Lung (tissue), 12 donors: Measurements from ENCODE around the gene TTC7B. TPM values are rescaled to one million over a fixed set of nuclear protein-coding genes. Genes with fewer than 3 reads are reported as not detected.

Experiments used
- ATAC-seq: fragments of 200-7000 bp; cut with Tn5 transposase; one replicate; pipeline ENCODE4 v1.9.1; 2020; ENCODE audit warnings: moderate number of reproducible peaks; ENCODE audit not compliant: insufficient read depth, low FRiP score
- DNase-seq, 3 donors: peaks; one replicate each; pipeline ENCODE4 v3.0.0-alpha.2; 2013 to 2017
- H3K27ac ChIP-seq, 2 donors: one replicate each; pipeline ENCODE4 v1.5.1; 2013; ENCODE audit warnings: mild to moderate bottlenecking in 2 of 2, moderate library complexity in 2 of 2, control low read depth in 1 of 2, inconsistent platforms in 1 of 2, low read depth in 1 of 2, low read length in 1 of 2
- H3K27me3 ChIP-seq, 3 donors: one replicate each; pipeline ENCODE4 v1.5.1; 2013; ENCODE audit warnings: low read length in 2 of 3; ENCODE audit not compliant: control insufficient read depth in 3 of 3, insufficient read depth in 3 of 3
- H3K36me3 ChIP-seq, 4 donors: one replicate each; pipeline ENCODE4 v1.5.1; 2013; ENCODE audit warnings: low read length in 4 of 4, mild to moderate bottlenecking in 1 of 4, moderate library complexity in 1 of 4; ENCODE audit not compliant: control insufficient read depth in 4 of 4, insufficient read depth in 4 of 4
- H3K4me1 ChIP-seq, 5 donors: one replicate each; pipeline ENCODE4 v1.5.1; 2013; ENCODE audit warnings: low read length in 5 of 5, mild to moderate bottlenecking in 2 of 5, moderate library complexity in 1 of 5; ENCODE audit not compliant: control insufficient read depth in 5 of 5, insufficient read depth in 5 of 5
- H3K4me3 ChIP-seq: one replicate; pipeline ENCODE4 v1.5.1; 2013; ENCODE audit warnings: mild to moderate bottlenecking, control low read depth, moderate library complexity
- H3K9ac ChIP-seq, 2 donors: one replicate each; pipeline ENCODE4 v1.5.1; 2013; ENCODE audit warnings: low read length in 2 of 2, control low read depth in 1 of 2; ENCODE audit not compliant: insufficient read depth in 1 of 2
- H3K9me3 ChIP-seq, 4 donors: one replicate each; pipeline ENCODE4 v1.5.1; 2013; ENCODE audit warnings: low read length in 3 of 4, mild to moderate bottlenecking in 1 of 4, moderate library complexity in 1 of 4; ENCODE audit not compliant: control insufficient read depth in 4 of 4, insufficient read depth in 3 of 4
- WGBS, 2 donors: extraction: QIAGEN DNeasy Blood & Tissue Kit; methylation state at CpG; one replicate each; pipeline ENCODE4 v1.1.7; 2013; 5-methylcytosine and 5-hydroxymethylcytosine counted together
- polyA plus RNA-seq, 2 donors: library from polyadenylated mRNA; stranded (reverse); fragments of 200-250 nt; gene quantifications; one replicate each; pipeline ENCODE4 v1.2.1, GENCODE V29; 2013
- total RNA-seq, 2 donors: library from RNA; depleted of rRNA in 1 of 2; stranded (reverse); fragments of >200 nt in 1 of 2; gene quantifications; one replicate each; pipeline ENCODE4 v1.2.1, GENCODE V29; 2014 to 2021
- TF ChIP-seq, protein P1 (sequence below): IDR thresholded peaks from 2 replicates; pipeline ENCODE4 v1.5.1; 2012; ENCODE audit warnings: mild to moderate bottlenecking; ENCODE audit errors: control extremely low read depth, extremely low read depth
- donor health status: control.
- donor health status: control.
- donor health status: Bipolar disorder and iron deficiency.
- donor health status: healthy.
- donor health status: DM: yes; HTN: yes; CAD: no.

Gene TTC7B
- total and polyA plus RNA-seq, 4 donors = 11.0 to 39.6 (median 23.0) TPM

GRCh38 chr14:90495357-90496276, 320.6 kb downstream of the TTC7B start:
- Histone ChIP-seq H3K9ac (no peak overlapping the region), H3K36me3 (no peaks in the 10 kb centered on the region), H3K4me3 (no peak overlapping the region), H3K27me3 (no peaks in the 10 kb centered on the region), H3K27ac (no peak overlapping the region), H3K4me1 (peaks cover 0 to 14% (median 7%) of the 10 kb centered on the region in 5 donors), H3K9me3 (no peaks in the 10 kb centered on the region)
- TF ChIP-seq, protein P1, sequence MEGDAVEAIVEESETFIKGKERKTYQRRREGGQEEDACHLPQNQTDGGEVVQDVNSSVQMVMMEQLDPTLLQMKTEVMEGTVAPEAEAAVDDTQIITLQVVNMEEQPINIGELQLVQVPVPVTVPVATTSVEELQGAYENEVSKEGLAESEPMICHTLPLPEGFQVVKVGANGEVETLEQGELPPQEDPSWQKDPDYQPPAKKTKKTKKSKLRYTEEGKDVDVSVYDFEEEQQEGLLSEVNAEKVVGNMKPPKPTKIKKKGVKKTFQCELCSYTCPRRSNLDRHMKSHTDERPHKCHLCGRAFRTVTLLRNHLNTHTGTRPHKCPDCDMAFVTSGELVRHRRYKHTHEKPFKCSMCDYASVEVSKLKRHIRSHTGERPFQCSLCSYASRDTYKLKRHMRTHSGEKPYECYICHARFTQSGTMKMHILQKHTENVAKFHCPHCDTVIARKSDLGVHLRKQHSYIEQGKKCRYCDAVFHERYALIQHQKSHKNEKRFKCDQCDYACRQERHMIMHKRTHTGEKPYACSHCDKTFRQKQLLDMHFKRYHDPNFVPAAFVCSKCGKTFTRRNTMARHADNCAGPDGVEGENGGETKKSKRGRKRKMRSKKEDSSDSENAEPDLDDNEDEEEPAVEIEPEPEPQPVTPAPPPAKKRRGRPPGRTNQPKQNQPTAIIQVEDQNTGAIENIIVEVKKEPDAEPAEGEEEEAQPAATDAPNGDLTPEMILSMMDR = no peak
- ATAC-seq (no peak), DNase-seq (peak; percentile 83 to 93 (median 90))
- WGBS, 2 donors = 56% methylated on average over 12 of the region's 12 CpGs

DNA sequence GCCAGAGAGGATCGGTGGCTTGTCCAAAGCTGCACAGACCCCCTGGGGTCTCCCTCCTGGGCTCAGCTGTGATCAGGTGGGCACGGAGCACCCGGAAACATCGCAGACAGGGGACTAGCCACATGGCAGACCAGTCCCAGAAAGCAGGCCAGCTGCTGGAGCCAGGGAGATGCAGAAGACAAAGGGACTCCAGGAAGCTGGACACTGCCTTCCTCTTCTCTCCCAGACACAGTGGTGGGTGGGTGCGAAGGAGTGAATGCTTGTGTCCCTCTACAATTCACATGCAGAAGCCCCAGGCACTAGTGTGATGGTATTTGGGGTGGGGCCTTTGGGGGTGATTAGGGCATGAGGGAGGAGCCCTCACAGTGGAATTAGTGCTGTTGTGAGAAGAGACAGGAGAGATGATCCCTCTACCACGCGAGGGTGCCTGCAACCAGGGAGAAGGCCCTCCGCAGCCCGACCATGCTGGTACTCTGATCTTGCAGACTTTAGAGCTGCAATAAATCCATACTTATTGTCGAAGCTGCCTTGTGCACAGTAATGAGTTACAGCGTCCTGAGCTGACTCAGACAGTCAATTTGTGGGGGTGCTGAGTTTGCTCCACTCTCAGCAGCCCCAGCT, 324.2 kb downstream of the TTC7B start:
- Histone ChIP-seq H3K27ac (no peak overlapping the region), H3K27me3 (no peaks in the 10 kb centered on the region), H3K9me3 (no peaks in the 10 kb centered on the region), H3K4me3 (no peak overlapping the region), H3K36me3 (no peaks in the 10 kb centered on the region), H3K9ac (no peak overlapping the region), H3K4me1 (peaks cover 0 to 17% (median 7%) of the 10 kb centered on the region in 5 donors)
- WGBS, 2 donors = 70 to 84% methylated on average over 11 of the region's 11 CpGs
- TF ChIP-seq, protein P1 = no peak
- ATAC-seq (no peak), DNase-seq (peak in 2 of 3 donors; percentile 19 to 34)

- Histone ChIP-seq H3K9ac (no peak overlapping the region), H3K27me3 (no peaks in the 10 kb centered on the region), H3K36me3 (no peaks in the 10 kb centered on the region), H3K4me3 (no peak overlapping the region), H3K9me3 (no peaks in the 10 kb centered on the region), H3K4me1 (peaks cover 0 to 21% (median 7%) of the 10 kb centered on the region in 5 donors), H3K27ac (no peak overlapping the region)
- no peak for ATAC-seq
- TF ChIP-seq, protein P1 = no peak
- 53 to 74% methylated on average over 9 of the region's 9 CpGs for WGBS, 2 donors
- DNase-seq = peak; percentile 88 to 89 (median 88)
Observed at GRCh38 chr14:90491221-90491885, 324.9 kb downstream of the TTC7B start.
